Measurements from ENCODE around the gene CCNL2. TPM values are rescaled to one million over a fixed set of nuclear protein-coding genes. Genes with fewer than 3 reads are reported as not detected.
A peak's percentile ranks its signal among the peaks of the same experiment; 100 is the strongest.

CCNL2 gene
- total and polyA plus RNA-seq, 2 experiments from 2014 or later, result 150 to 199 TPM

DNA sequence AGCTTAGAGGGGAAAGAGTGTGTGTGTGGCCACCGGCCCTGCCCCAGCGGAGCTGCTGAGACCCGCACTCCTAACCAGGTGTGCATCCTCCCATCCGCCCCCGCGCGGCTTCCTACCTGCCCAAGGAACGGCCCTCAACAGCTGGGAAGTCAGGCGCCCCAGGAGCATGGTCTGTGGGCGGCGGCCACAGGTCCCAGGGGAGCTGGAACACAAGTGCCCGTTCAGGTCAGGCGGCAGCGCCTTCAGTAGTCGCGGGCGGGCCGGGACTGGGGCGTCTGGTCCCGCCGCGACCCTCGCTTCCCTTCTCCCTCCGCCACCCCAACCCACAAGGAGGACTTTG, 24.6 kb downstream of the CCNL2 start:
- DNase-seq, result peak; percentile 57
- Histone ChIP-seq H3K4me2 (ENCODE audit: unreplicated experiment) (peak overlapping the region; percentile 53), H2AFZ (peak overlapping the region; percentile 54), H3K36me3 (ENCODE audit: low read depth) (no peaks in the 10 kb centered on the region), H3K79me2 (ENCODE audit: insufficient read depth) (peaks cover 52% of the 10 kb centered on the region), H3K4me3 (peak overlapping the region; percentile 85), H3K4me1 (ENCODE audit: insufficient read depth) (peaks cover 9% of the 10 kb centered on the region), H3K9me2 (ENCODE audit: insufficient read depth) (no peaks in the 10 kb centered on the region), H3K9me3 (ENCODE audit: low read depth) (no peaks in the 10 kb centered on the region), H3K9ac (peak overlapping the region; percentile 98), H4K20me1 (ENCODE audit: insufficient read depth) (no peaks in the 10 kb centered on the region), H3K27ac (peak overlapping the region; percentile 93), H3F3A (ENCODE audit: insufficient read depth) (peaks cover 18% of the 10 kb centered on the region; the same call in 1 of the 2 replicates), H3K27me3 (replicated peaks; ENCODE audit: insufficient read depth) (no peaks in the 10 kb centered on the region)
- 1% methylated on average over 14 to 21 of the region's 24 CpGs for WGBS, 2 experiments (ENCODE audit: low coverage in 1 of 2, low lambda C conversion rate in 2 of 2, missing lambda C conversion rate in 2 of 2)
- TF ChIP-seq EZH2 (IDR thresholded peaks at IDR 0.05; ENCODE audit: insufficient read depth, poor library complexity, severe bottlenecking), result no peak
- TF ChIP-seq EZH2phosphoT487 (IDR thresholded peaks at IDR 0.05; ENCODE audit: insufficient read depth, low read depth), result no peak
- in situ Hi-C loops (cut with MboI), result no loop called here

- Histone ChIP-seq H3K9me3 (ENCODE audit: low read depth) (no peaks in the 10 kb centered on the region), H3K4me1 (ENCODE audit: insufficient read depth) (peaks cover 9% of the 10 kb centered on the region), H3K9ac (peak overlapping the region; percentile 98), H2AFZ (no peak overlapping the region), H3K36me3 (ENCODE audit: low read depth) (no peaks in the 10 kb centered on the region), H3F3A (ENCODE audit: insufficient read depth) (peaks cover 18% of the 10 kb centered on the region; the same call in 1 of the 2 replicates), H3K27ac (peak overlapping the region; percentile 93), H3K4me3 (peak overlapping the region; percentile 85), H3K4me2 (ENCODE audit: unreplicated experiment) (peak overlapping the region; percentile 53), H3K9me2 (ENCODE audit: insufficient read depth) (no peaks in the 10 kb centered on the region), H3K79me2 (ENCODE audit: insufficient read depth) (peaks cover 50% of the 10 kb centered on the region), H4K20me1 (ENCODE audit: insufficient read depth) (no peaks in the 10 kb centered on the region), H3K27me3 (replicated peaks; ENCODE audit: insufficient read depth) (no peaks in the 10 kb centered on the region)
- in situ Hi-C loops (cut with MboI), result no loop called here
- TF ChIP-seq EZH2phosphoT487 (IDR thresholded peaks at IDR 0.05; ENCODE audit: insufficient read depth, low read depth) (no peak), EZH2 (IDR thresholded peaks at IDR 0.05; ENCODE audit: insufficient read depth, poor library complexity, severe bottlenecking) (no peak)
- peak; percentile 48 for DNase-seq
- WGBS, 2 experiments (ENCODE audit: low coverage in 1 of 2, low lambda C conversion rate in 2 of 2, missing lambda C conversion rate in 2 of 2), result 60 to 63% methylated on average over 41 to 42 of the region's 52 CpGs
Measured at GRCh38 chr1:1373815-1374588, 25.1 kb downstream of the CCNL2 start.

- H3K4me3 ChIP-seq, result peak overlapping the region; percentile 85
- no peaks in the 10 kb centered on the region for H3K9me2 ChIP-seq (ENCODE audit: insufficient read depth)
- H3K27me3 ChIP-seq (replicated peaks; ENCODE audit: insufficient read depth), result no peaks in the 10 kb centered on the region
- WGBS, 2 experiments (ENCODE audit: low coverage in 1 of 2, low lambda C conversion rate in 2 of 2, missing lambda C conversion rate in 2 of 2), result 83 to 89% methylated on average over 23 to 25 of the region's 26 CpGs
- peaks cover 45% of the 10 kb centered on the region for H3K79me2 ChIP-seq (ENCODE audit: insufficient read depth)
- TF ChIP-seq EZH2 (IDR thresholded peaks at IDR 0.05; ENCODE audit: insufficient read depth, poor library complexity, severe bottlenecking), result no peak
- TF ChIP-seq EZH2phosphoT487 (IDR thresholded peaks at IDR 0.05; ENCODE audit: insufficient read depth, low read depth), result no peak
- peaks cover 9% of the 10 kb centered on the region for H3K4me1 ChIP-seq (ENCODE audit: insufficient read depth)
- no peaks in the 10 kb centered on the region for H4K20me1 ChIP-seq (ENCODE audit: insufficient read depth)
- no peak overlapping the region for H2AFZ ChIP-seq
- H3K36me3 ChIP-seq (ENCODE audit: low read depth), result no peaks in the 10 kb centered on the region
- no peak overlapping the region for H3K27ac ChIP-seq
- H3F3A ChIP-seq (ENCODE audit: insufficient read depth), result peaks cover 18% of the 10 kb centered on the region; the same call in 1 of the 2 replicates
- DNase-seq, result no peak
- no peaks in the 10 kb centered on the region for H3K9me3 ChIP-seq (ENCODE audit: low read depth)
- peak overlapping the region; percentile 98; the same call in 1 of the 2 replicates for H3K9ac ChIP-seq
- peak overlapping the region; percentile 53 for H3K4me2 ChIP-seq (ENCODE audit: unreplicated experiment)
- in situ Hi-C loops (cut with MboI), result no loop called here
Measured at GRCh38 chr1:1373051-1373814, 25.9 kb downstream of the CCNL2 start.
